ENCODE data around the gene PACSIN2.

DNA sequence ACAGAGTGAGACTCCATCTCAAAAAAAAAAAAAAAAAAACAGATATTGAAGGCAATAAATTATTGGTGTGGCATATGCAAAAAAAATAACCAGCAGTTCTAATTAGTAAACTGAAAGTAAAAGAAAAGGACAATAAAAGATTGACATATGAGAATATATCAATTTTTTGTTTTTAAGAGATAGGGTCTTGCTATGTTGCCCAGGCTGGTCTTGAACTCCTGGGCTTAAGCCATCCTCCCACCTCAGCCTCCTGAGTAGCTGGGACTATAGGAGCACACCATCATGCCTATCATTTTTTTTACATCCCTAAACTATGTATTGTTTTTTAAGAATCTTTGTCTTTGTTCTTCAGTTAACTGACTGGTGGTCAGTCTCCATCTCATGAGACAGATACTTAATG lies 31.5 kb downstream of the PACSIN2 start:
- TF ChIP-seq CTCF (IDR thresholded peaks at IDR 0.05) (no peak), POLR2A (IDR thresholded peaks at IDR 0.05) (no peak)
